Vagina (tissue), 2 donors: ENCODE measurements around the gene DEGS2. TPM values are rescaled to one million over a fixed set of nuclear protein-coding genes. Genes with fewer than 3 reads are reported as not detected.

Experiments used
- DNase-seq, 2 donors: peaks; one replicate each; pipeline ENCODE4 v3.0.0-alpha.2; 2017; ENCODE audit errors: extremely low spot score in 2 of 2
- H3K27ac ChIP-seq: fragments of 200-600 bp; sonication (generic); one replicate; pipeline ENCODE4 v1.5.1; 2019
- H3K27me3 ChIP-seq: fragments of 200-600 bp; sonication (generic); one replicate; pipeline ENCODE4 v1.5.1; 2019
- H3K36me3 ChIP-seq, 2 donors: fragments of 200-600 bp; sonication (generic); one replicate each; pipeline ENCODE4 v1.5.1; 2017 to 2019
- H3K4me1 ChIP-seq: fragments of 200-600 bp; sonication (generic); one replicate; pipeline ENCODE4 v1.5.1; 2019
- H3K4me3 ChIP-seq, 2 donors: fragments of 200-600 bp; sonication (generic); 1 replicate in 1 of 2; 2 replicates in 1 of 2; pipeline ENCODE4 v1.5.1; 2016 to 2019
- H3K9me3 ChIP-seq: fragments of 200-600 bp; sonication (generic); one replicate; pipeline ENCODE4 v1.5.1; 2019
- CTCF ChIP-seq, 3 experiments: fragments of 450-650 bp in 2 of 3; fragments of 200-600 bp in 1 of 3; sonication (generic) in 1 of 3; IDR thresholded peaks; one replicate each; pipeline ENCODE4 v1.5.1; 2017 to 2019; ENCODE audit warnings: antibody characterized with exemption in 3 of 3, mild to moderate bottlenecking in 2 of 3, moderate library complexity in 2 of 3
- POLR2A ChIP-seq, 2 donors: fragments of 450-650 bp; IDR thresholded peaks; one replicate each; pipeline ENCODE4 v1.6.1; 2017; ENCODE audit warnings: antibody characterized with exemption in 2 of 2, mild to moderate bottlenecking in 2 of 2, moderate library complexity in 2 of 2
- POLR2AphosphoS5 ChIP-seq, 2 donors: sonication (generic); formaldehyde crosslinking; IDR thresholded peaks; one replicate each; pipeline ENCODE4 v1.9.0; 2017; ENCODE audit warnings: antibody characterized with exemption in 2 of 2, mild to moderate bottlenecking in 2 of 2, low read depth in 1 of 2; ENCODE audit not compliant: insufficient read depth in 1 of 2
- intact Hi-C: fragments of 100-400 bp; cut with DNase I; formaldehyde crosslinking; loops from one replicate; pipeline ENCODE4 v1.15.1; 2023
- total RNA-seq: library from RNA; depleted of rRNA; stranded (reverse); fragments of >200 nt; gene quantifications from one replicate; pipeline ENCODE4 v1.2.3, GENCODE V29; 2016

Gene DEGS2
- total RNA-seq, 1 donor from 2014 or later = 19.9 TPM

GRCh38 chr14:100201701-100202100, 42.3 kb upstream of the DEGS2 start:
- TF ChIP-seq POLR2AphosphoS5 (IDR thresholded peaks at IDR 0.05; ENCODE audit: insufficient read depth in 1 of 2, low read depth in 1 of 2) (no peak), POLR2A (IDR thresholded peaks at IDR 0.05) (no peak), CTCF (IDR thresholded peaks at IDR 0.05) (no peak)
- H3K4me3 ChIP-seq = no peak overlapping the region
- no peak overlapping the region for H3K27ac ChIP-seq
- intact Hi-C loops = no loop called here
- H3K4me1 ChIP-seq = no peaks in the 10 kb centered on the region
- DNase-seq = no peak
- no peaks in the 10 kb centered on the region for H3K27me3 ChIP-seq
- H3K36me3 ChIP-seq = no peaks in the 10 kb centered on the region
- H3K9me3 ChIP-seq = no peaks in the 10 kb centered on the region

GRCh38 chr14:100200311-100200710, 40.9 kb upstream of the DEGS2 start:
- H3K36me3 ChIP-seq = no peaks in the 10 kb centered on the region
- intact Hi-C loops = no loop called here

GRCh38 chr14:100199240-100199860, 39.9 kb upstream of the DEGS2 start:
- intact Hi-C loops = no loop called here
- TF ChIP-seq CTCF (IDR thresholded peaks at IDR 0.05) (no peak), POLR2AphosphoS5 (IDR thresholded peaks at IDR 0.05; ENCODE audit: insufficient read depth in 1 of 2, low read depth in 1 of 2) (no peak), POLR2A (IDR thresholded peaks at IDR 0.05) (no peak)
- DNase-seq = no peak
- no peaks in the 10 kb centered on the region for H3K4me1 ChIP-seq
- H3K4me3 ChIP-seq = no peak overlapping the region
- H3K27me3 ChIP-seq = no peaks in the 10 kb centered on the region
- H3K9me3 ChIP-seq = no peaks in the 10 kb centered on the region
- no peaks in the 10 kb centered on the region for H3K36me3 ChIP-seq
- no peak overlapping the region for H3K27ac ChIP-seq

More at GRCh38 chr14:100200311-100200710, 40.9 kb upstream of the DEGS2 start:
- TF ChIP-seq POLR2AphosphoS5 (IDR thresholded peaks at IDR 0.05; ENCODE audit: insufficient read depth in 1 of 2, low read depth in 1 of 2) = no peak
- Histone ChIP-seq H3K9me3 (no peaks in the 10 kb centered on the region), H3K27ac (no peak overlapping the region), H3K4me3 (no peak overlapping the region), H3K4me1 (no peaks in the 10 kb centered on the region), H3K27me3 (no peaks in the 10 kb centered on the region)
- no peak for DNase-seq

- Histone ChIP-seq H3K27me3 (no peaks in the 10 kb centered on the region), H3K4me1 (peaks cover 12% of the 10 kb centered on the region), H3K27ac (peak overlapping the region; percentile 94), H3K9me3 (no peaks in the 10 kb centered on the region), H3K36me3 (no peaks in the 10 kb centered on the region), H3K4me3 (peak overlapping the region; percentile 42 to 46)
- TF ChIP-seq POLR2A (IDR thresholded peaks at IDR 0.05) (no peak), CTCF (IDR thresholded peaks at IDR 0.05) (no peak), POLR2AphosphoS5 (IDR thresholded peaks at IDR 0.05; ENCODE audit: insufficient read depth in 1 of 2, low read depth in 1 of 2) (no peak)
- no peak for DNase-seq
- intact Hi-C loops = loop anchor here (5.0 kb wide), 1 partner anchor 211 kb away; no protein-coding TSS in a partner anchor
Measured at GRCh38 chr14:100193417-100194357, 34.2 kb upstream of the DEGS2 start.

GRCh38 chr14:100192672-100193416, 33.4 kb upstream of the DEGS2 start:
- Histone ChIP-seq H3K4me3 (peak overlapping the region; percentile 42 to 46), H3K9me3 (no peaks in the 10 kb centered on the region), H3K4me1 (peaks cover 12% of the 10 kb centered on the region), H3K27ac (peak overlapping the region; percentile 94), H3K36me3 (no peaks in the 10 kb centered on the region), H3K27me3 (no peaks in the 10 kb centered on the region)
- intact Hi-C loops = loop anchor here (5.0 kb wide), 1 partner anchor 211 kb away; no protein-coding TSS in a partner anchor
- DNase-seq = peak in 1 of 2 donors; percentile 98
- TF ChIP-seq POLR2AphosphoS5 (IDR thresholded peaks at IDR 0.05; ENCODE audit: insufficient read depth in 1 of 2, low read depth in 1 of 2) = peak; percentile 84 to 91
- no peak for TF ChIP-seq POLR2A (IDR thresholded peaks at IDR 0.05)
- peak; percentile 77 to 91 (median 84) for TF ChIP-seq CTCF (IDR thresholded peaks at IDR 0.05)
